Mesendoderm (in vitro differentiated cells): Measurements from ENCODE around the gene MYBBP1A.
"Not testable (repeated sequence)": the region's sequence is repeated elsewhere in the genome, so short reads cannot be mapped to it uniquely, and the experiment has no call there.

ENCODE experiments used
- DNase-seq: peaks from one replicate; pipeline ENCODE4 v3.0.0; 2013
- H2AK5ac ChIP-seq: 2 replicates; pipeline ENCODE4 v1.6.1; 2013; ENCODE audit warnings: low read length, inconsistent platforms
- H2BK120ac ChIP-seq: 2 replicates; pipeline ENCODE4 v1.6.1; 2013; ENCODE audit warnings: low read depth, mild to moderate bottlenecking, low read length, moderate library complexity, mixed read lengths
- H2BK15ac ChIP-seq: replicated peaks from 2 replicates; pipeline ENCODE4 v1.6.1; 2013; ENCODE audit warnings: low read depth, mild to moderate bottlenecking, moderate library complexity
- H2BK5ac ChIP-seq: 2 replicates; pipeline ENCODE4 v1.6.1; 2013; ENCODE audit warnings: low read length, inconsistent platforms
- H3K18ac ChIP-seq: 2 replicates; pipeline ENCODE4 v1.6.1; 2013; ENCODE audit warnings: mild to moderate bottlenecking, low read length, mixed read lengths
- H3K23ac ChIP-seq: one replicate; pipeline ENCODE4 v1.6.1; 2013; ENCODE audit warnings: low read length
- H3K27ac ChIP-seq: 2 replicates; pipeline ENCODE4 v1.5.1; 2013; ENCODE audit warnings: low read depth, mild to moderate bottlenecking, inconsistent platforms, low read length, moderate library complexity
- H3K27me3 ChIP-seq: 2 replicates; pipeline ENCODE4 v1.6.1; 2013; ENCODE audit warnings: low read length, control low read depth, mild to moderate bottlenecking, inconsistent platforms; ENCODE audit not compliant: insufficient read depth, poor library complexity
- H3K36me3 ChIP-seq: 2 replicates; pipeline ENCODE4 v1.6.1; 2013; ENCODE audit warnings: low read length, inconsistent platforms; ENCODE audit not compliant: control insufficient read depth, insufficient read depth
- H3K4ac ChIP-seq: one replicate; pipeline ENCODE4 v1.6.1; 2013; ENCODE audit warnings: low read depth, mild to moderate bottlenecking, low read length, moderate library complexity
- H3K4me1 ChIP-seq: 2 replicates; pipeline ENCODE4 v1.6.1; 2013; ENCODE audit warnings: low read depth, low read length, inconsistent platforms; ENCODE audit not compliant: control insufficient read depth
- H3K4me2 ChIP-seq: 2 replicates; pipeline ENCODE4 v1.6.1; 2013; ENCODE audit warnings: low read length
- H3K4me3 ChIP-seq: 2 replicates; pipeline ENCODE4 v1.5.1; 2013; ENCODE audit warnings: mild to moderate bottlenecking, low read length
- H3K56ac ChIP-seq: one replicate; pipeline ENCODE4 v1.6.1; 2013; ENCODE audit warnings: low read length
- H3K79me1 ChIP-seq: 2 replicates; pipeline ENCODE4 v1.6.1; 2013; ENCODE audit warnings: low read length, inconsistent platforms
- H3K79me2 ChIP-seq: 2 replicates; pipeline ENCODE4 v1.6.1; 2013; ENCODE audit warnings: mild to moderate bottlenecking, low read length; ENCODE audit not compliant: control insufficient read depth, insufficient read depth
- H3K9ac ChIP-seq: 2 replicates; pipeline ENCODE4 v1.6.1; 2013; ENCODE audit warnings: low read length, inconsistent platforms
- H4K5ac ChIP-seq: one replicate; pipeline ENCODE4 v1.6.1; 2013; ENCODE audit warnings: low read length
- H4K8ac ChIP-seq: one replicate; pipeline ENCODE4 v1.6.1; 2013; ENCODE audit warnings: low read depth, mild to moderate bottlenecking, control low read depth, low read length, moderate library complexity
- WGBS: extraction: QIAGEN DNeasy Blood & Tissue Kit; methylation state at CpG from one replicate; pipeline ENCODE4 v1.1.7; 2013; ENCODE audit warnings: low lambda C conversion rate, missing lambda C conversion rate; ENCODE audit not compliant: insufficient coverage; ENCODE audit errors: extremely low coverage; 5-methylcytosine and 5-hydroxymethylcytosine counted together

Gene MYBBP1A

DNA sequence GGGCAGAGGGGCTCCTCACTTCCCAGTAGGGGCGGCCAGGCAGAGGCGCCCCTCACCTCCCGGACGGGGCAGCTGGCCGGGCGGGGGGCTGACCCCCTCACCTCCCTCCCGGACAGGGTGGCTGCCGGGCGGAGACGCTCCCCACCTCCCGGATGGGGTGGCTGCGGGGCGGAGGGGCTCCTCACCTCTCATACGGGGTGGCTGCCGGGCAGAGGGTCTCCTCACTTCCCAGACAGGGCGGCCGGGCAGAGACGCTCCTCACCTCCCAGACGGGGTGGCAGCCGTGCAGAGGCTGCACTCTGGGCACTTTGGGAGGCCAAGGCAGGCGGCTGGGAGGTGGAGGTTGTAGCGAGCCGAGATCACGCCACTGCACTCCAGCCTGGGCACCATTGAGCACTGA, 23.2 kb upstream of the MYBBP1A start:
- H3K4me3 ChIP-seq, H4K8ac ChIP-seq, H3K27ac ChIP-seq, H3K4ac ChIP-seq, H3K23ac ChIP-seq, H2BK5ac ChIP-seq, H3K56ac ChIP-seq, H4K5ac ChIP-seq, H3K79me2 ChIP-seq, H3K18ac ChIP-seq, H3K79me1 ChIP-seq, H3K36me3 ChIP-seq, H3K4me1 ChIP-seq, H2BK120ac ChIP-seq, H2BK15ac ChIP-seq, H3K4me2 ChIP-seq, H2AK5ac ChIP-seq, H3K27me3 ChIP-seq, DNase-seq, H3K9ac ChIP-seq: not testable (repeated sequence)
- no CpG with 5 or more reads among the region's 24 CpGs for WGBS

DNA sequence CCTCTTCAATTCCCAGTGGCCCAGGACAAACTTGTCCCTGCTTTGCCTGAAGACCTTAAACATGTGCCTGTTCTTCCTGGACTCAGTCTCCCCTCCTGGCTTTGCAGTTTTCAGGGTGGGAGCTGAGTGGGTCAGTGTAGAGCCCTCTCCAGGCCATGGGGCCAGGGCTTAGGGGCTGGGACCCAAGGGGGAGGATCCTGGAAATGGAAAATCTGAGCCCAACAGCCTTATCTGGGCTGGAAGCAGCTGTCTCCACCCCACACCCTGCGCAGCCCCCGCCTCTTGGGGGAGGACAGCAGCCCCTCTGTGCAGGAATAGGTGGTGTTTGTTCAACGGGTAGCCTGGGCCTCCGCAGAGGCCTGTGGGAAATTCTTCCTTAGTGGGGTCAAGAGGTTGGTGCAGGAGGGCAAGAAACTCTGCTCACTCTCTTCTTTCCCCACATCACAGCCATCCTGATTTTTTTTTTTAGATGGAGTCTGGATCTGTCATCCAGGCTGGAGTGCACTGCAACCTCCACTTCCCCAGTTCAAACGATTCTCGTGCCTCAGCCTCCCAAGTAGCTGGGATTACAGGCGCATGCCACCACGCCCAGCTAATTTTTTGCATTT, 22.3 kb upstream of the MYBBP1A start:
- no peaks in the 10 kb centered on the region for H3K27me3 ChIP-seq
- no peak overlapping the region for H3K4me2 ChIP-seq
- no peaks in the 10 kb centered on the region for H3K79me2 ChIP-seq
- DNase-seq = no peak
- H2AK5ac ChIP-seq = no peak overlapping the region
- no peaks in the 10 kb centered on the region for H3K36me3 ChIP-seq
- H2BK120ac ChIP-seq = no peak overlapping the region
- no peak overlapping the region for H4K5ac ChIP-seq
- peak overlapping the region; percentile 25 for H3K56ac ChIP-seq
- no peak overlapping the region for H3K23ac ChIP-seq
- no peaks in the 10 kb centered on the region for H3K4me1 ChIP-seq
- no peak overlapping the region for H2BK15ac ChIP-seq
- no peak overlapping the region for H3K4me3 ChIP-seq
- H3K4ac ChIP-seq = no peak overlapping the region
- WGBS = no CpG with 5 or more reads among the region's 8 CpGs
- peak overlapping the region; percentile 4 for H3K9ac ChIP-seq
- H3K27ac ChIP-seq = no peak overlapping the region
- H2BK5ac ChIP-seq = no peak overlapping the region
- no peak overlapping the region for H4K8ac ChIP-seq
- no peak overlapping the region for H3K18ac ChIP-seq
- no peaks in the 10 kb centered on the region for H3K79me1 ChIP-seq

DNA sequence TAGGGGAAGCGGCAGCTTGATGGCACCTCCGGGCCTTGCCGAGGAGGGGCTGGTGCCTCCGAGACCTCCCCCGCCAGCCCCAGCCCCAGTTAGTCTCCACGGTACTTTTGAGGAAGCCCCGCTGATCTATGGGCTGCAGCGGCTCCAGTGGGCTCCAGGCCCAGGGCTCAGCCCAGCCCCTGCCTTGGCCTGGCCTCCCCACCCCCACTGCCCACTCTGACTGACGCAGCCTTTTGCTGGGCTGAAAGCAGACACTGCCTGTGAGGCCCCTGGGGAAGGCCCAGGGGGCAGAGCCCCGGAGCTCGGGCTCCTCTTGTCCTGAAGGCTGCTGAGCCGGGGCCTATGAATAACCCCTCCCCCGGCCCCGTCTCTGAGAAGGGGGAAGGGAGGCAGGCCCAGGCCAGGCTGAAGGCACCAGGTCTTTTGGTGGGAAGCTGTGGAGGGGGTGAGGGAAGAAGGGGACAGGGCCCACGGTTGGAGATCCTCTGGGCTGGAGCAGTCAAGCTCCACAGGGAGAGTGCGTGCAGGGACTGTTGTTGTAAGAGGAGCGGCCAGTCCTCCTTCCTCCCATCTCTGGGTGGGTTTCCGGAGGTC, 21.6 kb upstream of the MYBBP1A start:
- H2AK5ac ChIP-seq = no peak overlapping the region
- H3K4me2 ChIP-seq = no peak overlapping the region
- H2BK5ac ChIP-seq = no peak overlapping the region
- H3K36me3 ChIP-seq = no peaks in the 10 kb centered on the region
- no CpG with 5 or more reads among the region's 18 CpGs for WGBS
- DNase-seq = peak; percentile 75
- H3K18ac ChIP-seq = peak overlapping the region; percentile 35
- no peak overlapping the region for H3K4me3 ChIP-seq
- H3K4me1 ChIP-seq = no peaks in the 10 kb centered on the region
- no peak overlapping the region for H4K5ac ChIP-seq
- peak overlapping the region; percentile 42 for H3K4ac ChIP-seq
- H4K8ac ChIP-seq = no peak overlapping the region
- no peak overlapping the region for H3K23ac ChIP-seq
- H3K27me3 ChIP-seq = no peaks in the 10 kb centered on the region
- no peaks in the 10 kb centered on the region for H3K79me1 ChIP-seq
- H2BK15ac ChIP-seq = no peak overlapping the region
- no peak overlapping the region for H3K27ac ChIP-seq
- peak overlapping the region; percentile 24 for H3K9ac ChIP-seq
- H3K79me2 ChIP-seq = no peaks in the 10 kb centered on the region
- H2BK120ac ChIP-seq = peak overlapping the region; percentile 4
- peak overlapping the region; percentile 25 for H3K56ac ChIP-seq

DNA sequence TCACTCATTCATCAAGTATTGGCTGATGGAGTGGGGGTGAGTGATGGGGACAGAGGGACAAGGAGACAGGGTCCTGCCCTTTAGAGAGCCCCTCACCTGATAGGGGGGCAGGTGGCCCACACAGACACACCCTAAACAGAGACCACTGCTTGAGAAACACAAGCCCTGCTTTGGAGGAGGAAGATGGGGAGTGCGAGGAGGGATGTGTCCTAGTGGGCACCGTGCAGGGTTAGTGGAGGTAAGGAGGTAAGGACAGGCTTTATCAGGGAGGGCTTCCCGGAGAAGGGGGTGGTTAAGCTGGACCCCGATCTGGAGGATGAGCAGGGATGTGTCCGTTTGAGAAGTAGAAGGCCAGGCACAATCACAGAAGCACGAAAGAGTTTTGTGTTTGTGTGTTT, 21.0 kb upstream of the MYBBP1A start:
- no peak overlapping the region for H2AK5ac ChIP-seq
- H3K79me1 ChIP-seq = no peaks in the 10 kb centered on the region
- H3K27ac ChIP-seq = no peak overlapping the region

DNA sequence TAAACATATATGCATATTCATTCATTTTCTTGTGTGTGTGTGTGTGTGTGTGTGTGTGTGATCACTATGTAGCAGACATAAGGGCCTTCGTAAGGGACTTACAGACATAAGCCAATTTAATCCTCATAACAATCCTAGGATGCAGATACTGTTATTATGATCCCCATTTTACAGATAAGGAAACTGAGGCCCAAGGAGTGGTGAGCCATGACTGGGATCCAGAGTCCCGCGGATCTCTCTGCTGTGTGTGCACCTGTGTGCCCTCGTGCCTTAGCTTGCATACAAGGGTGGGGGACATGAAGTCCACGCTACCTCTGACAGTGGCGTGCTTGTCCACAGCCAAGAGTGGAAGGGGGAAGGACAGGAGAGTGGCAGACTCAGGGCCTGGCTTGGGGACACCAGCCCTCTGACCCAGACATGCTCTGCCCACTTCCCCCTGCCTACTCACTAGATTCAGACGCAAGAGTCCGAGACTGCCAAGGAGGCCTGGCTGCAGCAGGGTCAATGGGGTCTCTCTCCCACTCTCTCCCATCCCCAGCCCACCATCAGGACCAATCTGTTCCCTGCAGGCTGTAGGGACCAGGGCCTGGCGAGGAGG, 19.4 kb upstream of the MYBBP1A start:
- no CpG with 5 or more reads among the region's 9 CpGs for WGBS

More for the DNA sequence above, 21.0 kb upstream of the MYBBP1A start:
- Histone ChIP-seq H3K79me2 (no peaks in the 10 kb centered on the region), H3K4me2 (no peak overlapping the region), H3K56ac (peak overlapping the region; percentile 8), H3K36me3 (no peaks in the 10 kb centered on the region), H3K9ac (no peak overlapping the region), H3K4me1 (no peaks in the 10 kb centered on the region), H3K27me3 (no peaks in the 10 kb centered on the region), H3K4me3 (no peak overlapping the region), H4K8ac (no peak overlapping the region), H2BK15ac (no peak overlapping the region), H3K18ac (no peak overlapping the region), H2BK5ac (no peak overlapping the region), H2BK120ac (no peak overlapping the region), H3K23ac (no peak overlapping the region), H3K4ac (no peak overlapping the region), H4K5ac (no peak overlapping the region)
- WGBS = no CpG with 5 or more reads among the region's 6 CpGs
- DNase-seq = no peak

More for the DNA sequence above, 19.4 kb upstream of the MYBBP1A start:
- no peak overlapping the region for H3K4ac ChIP-seq
- DNase-seq = no peak
- H3K4me1 ChIP-seq = no peaks in the 10 kb centered on the region
- H3K23ac ChIP-seq = no peak overlapping the region
- H3K18ac ChIP-seq = no peak overlapping the region
- no peak overlapping the region for H3K4me3 ChIP-seq
- no peak overlapping the region for H3K4me2 ChIP-seq
- H3K56ac ChIP-seq = no peak overlapping the region
- no peak overlapping the region for H2BK120ac ChIP-seq
- H3K27me3 ChIP-seq = no peaks in the 10 kb centered on the region
- H2AK5ac ChIP-seq = no peak overlapping the region
- H4K8ac ChIP-seq = no peak overlapping the region
- no peak overlapping the region for H2BK15ac ChIP-seq
- H4K5ac ChIP-seq = no peak overlapping the region
- no peaks in the 10 kb centered on the region for H3K79me2 ChIP-seq
- H3K79me1 ChIP-seq = no peaks in the 10 kb centered on the region
- H2BK5ac ChIP-seq = no peak overlapping the region
- H3K27ac ChIP-seq = no peak overlapping the region
- no peak overlapping the region for H3K9ac ChIP-seq
- no peaks in the 10 kb centered on the region for H3K36me3 ChIP-seq
